Measurements from ENCODE around the gene DLGAP1.

- TF ChIP-seq ATF7 (IDR thresholded peaks at IDR 0.05) (no peak), ATF7 (CRISPR knock-in tag; IDR thresholded peaks at IDR 0.05) (no peak), CTCF (CRISPR knock-in tag; IDR thresholded peaks at IDR 0.05) (no peak), IRF9 (CRISPR knock-in tag; IDR thresholded peaks at IDR 0.05; ENCODE audit: borderline replicate concordance) (no peak), CEBPB (IDR thresholded peaks at IDR 0.05; ENCODE audit: borderline replicate concordance, low read depth, low read length) (no peak), HBP1 (CRISPR knock-in tag; IDR thresholded peaks at IDR 0.05; ENCODE audit: low read depth) (no peak), SRSF1 (optimal IDR thresholded peaks at IDR 0.05; ENCODE audit: low read depth, low read length) (no peak), SRF (IDR thresholded peaks at IDR 0.05; ENCODE audit: low read depth, low read length) (no peak)
Measured at GRCh38 chr18:3867236-3867635, 587.9 kb downstream of the DLGAP1 start.

All from HepG2 (cell line).